ENCODE results near the gene KLRC1. TPM values are rescaled to one million over a fixed set of nuclear protein-coding genes. Genes with fewer than 3 reads are reported as not detected.
"Not testable (repeated sequence)": the region's sequence is repeated elsewhere in the genome, so short reads cannot be mapped to it uniquely, and the experiment has no call there.

Gene KLRC1
- total RNA-seq, 1 donor = not detected

- H2AFZ ChIP-seq (ENCODE audit: low read length) = no peak overlapping the region
- H3K9me3 ChIP-seq (ENCODE audit: low read depth, low read length) = no peaks in the 10 kb centered on the region
- H3K27me3 ChIP-seq (ENCODE audit: insufficient read depth, low read length) = peaks cover 4% of the 10 kb centered on the region
- no peak overlapping the region for H3K27ac ChIP-seq (ENCODE audit: low read depth, low read length)
- no peaks in the 10 kb centered on the region for H3K36me3 ChIP-seq (ENCODE audit: insufficient read depth, low read length)
- DNase-seq (ENCODE audit: insufficient read length, low spot score, missing footprints) = no peak
- H3K4me3 ChIP-seq (ENCODE audit: insufficient read depth, low read length) = no peak overlapping the region
- H3K4me2 ChIP-seq (ENCODE audit: insufficient read depth, low read length) = no peak overlapping the region
- TF ChIP-seq CTCF (IDR thresholded peaks at IDR 0.05; ENCODE audit: extremely low read depth, low read depth, low read length) = no peak
- no peaks in the 10 kb centered on the region for H4K20me1 ChIP-seq (ENCODE audit: insufficient read depth, low read length)
- H3K79me2 ChIP-seq (ENCODE audit: insufficient read depth, low read length) = no peaks in the 10 kb centered on the region
- H3K4me1 ChIP-seq (ENCODE audit: insufficient read depth, low read length) = no peaks in the 10 kb centered on the region
These were observed 38.6 kb upstream of the KLRC1 start for GRCh38 chr12:10491766-10492165.

- H3K4me2 ChIP-seq (ENCODE audit: insufficient read depth, low read length); H3K4me3 ChIP-seq (ENCODE audit: insufficient read depth, low read length); H3K36me3 ChIP-seq (ENCODE audit: insufficient read depth, low read length); H2AFZ ChIP-seq (ENCODE audit: low read length); H3K79me2 ChIP-seq (ENCODE audit: insufficient read depth, low read length); H3K4me1 ChIP-seq (ENCODE audit: insufficient read depth, low read length); H3K27ac ChIP-seq (ENCODE audit: low read depth, low read length); H3K9me3 ChIP-seq (ENCODE audit: low read depth, low read length); H4K20me1 ChIP-seq (ENCODE audit: insufficient read depth, low read length); H3K27me3 ChIP-seq (ENCODE audit: insufficient read depth, low read length); DNase-seq (ENCODE audit: insufficient read length, low spot score, missing footprints): not testable (repeated sequence)
These were observed 34.2 kb upstream of the KLRC1 start for GRCh38 chr12:10487328-10487727.

- H4K20me1 ChIP-seq (ENCODE audit: insufficient read depth, low read length); H3K36me3 ChIP-seq (ENCODE audit: insufficient read depth, low read length): not testable (repeated sequence)
These were observed 28.7 kb upstream of the KLRC1 start for GRCh38 chr12:10481901-10482300.

GRCh38 chr12:10472808-10473207 lies 19.6 kb upstream of the KLRC1 start:
- H3K36me3 ChIP-seq (ENCODE audit: insufficient read depth, low read length); H3K4me2 ChIP-seq (ENCODE audit: insufficient read depth, low read length); H3K4me3 ChIP-seq (ENCODE audit: insufficient read depth, low read length); H3K27me3 ChIP-seq (ENCODE audit: insufficient read depth, low read length); DNase-seq (ENCODE audit: insufficient read length, low spot score, missing footprints); H3K79me2 ChIP-seq (ENCODE audit: insufficient read depth, low read length); H3K4me1 ChIP-seq (ENCODE audit: insufficient read depth, low read length); H2AFZ ChIP-seq (ENCODE audit: low read length); H3K9me3 ChIP-seq (ENCODE audit: low read depth, low read length); H3K27ac ChIP-seq (ENCODE audit: low read depth, low read length); H4K20me1 ChIP-seq (ENCODE audit: insufficient read depth, low read length): not testable (repeated sequence)

More at GRCh38 chr12:10481901-10482300, 28.7 kb upstream of the KLRC1 start:
- not testable (repeated sequence) for H3K27ac ChIP-seq (ENCODE audit: low read depth, low read length); H3K4me3 ChIP-seq (ENCODE audit: insufficient read depth, low read length); H3K79me2 ChIP-seq (ENCODE audit: insufficient read depth, low read length); H3K9me3 ChIP-seq (ENCODE audit: low read depth, low read length); H3K4me1 ChIP-seq (ENCODE audit: insufficient read depth, low read length); DNase-seq (ENCODE audit: insufficient read length, low spot score, missing footprints); H2AFZ ChIP-seq (ENCODE audit: low read length); H3K4me2 ChIP-seq (ENCODE audit: insufficient read depth, low read length); H3K27me3 ChIP-seq (ENCODE audit: insufficient read depth, low read length)

- Histone ChIP-seq H3K27me3 (ENCODE audit: insufficient read depth, low read length) (no peaks in the 10 kb centered on the region), H3K4me2 (ENCODE audit: insufficient read depth, low read length) (no peak overlapping the region), H3K36me3 (ENCODE audit: insufficient read depth, low read length) (no peaks in the 10 kb centered on the region), H3K4me3 (ENCODE audit: insufficient read depth, low read length) (no peak overlapping the region), H3K4me1 (ENCODE audit: insufficient read depth, low read length) (no peaks in the 10 kb centered on the region), H4K20me1 (ENCODE audit: insufficient read depth, low read length) (no peaks in the 10 kb centered on the region), H3K79me2 (ENCODE audit: insufficient read depth, low read length) (no peaks in the 10 kb centered on the region), H3K9me3 (ENCODE audit: low read depth, low read length) (no peaks in the 10 kb centered on the region), H3K27ac (ENCODE audit: low read depth, low read length) (no peak overlapping the region), H2AFZ (ENCODE audit: low read length) (no peak overlapping the region)
- DNase-seq (ENCODE audit: insufficient read length, low spot score, missing footprints) = no peak
- no peak for TF ChIP-seq CTCF (IDR thresholded peaks at IDR 0.05; ENCODE audit: extremely low read depth, low read depth, low read length)
These were observed 16.5 kb upstream of the KLRC1 start for GRCh38 chr12:10469701-10470100.

Data from osteoblast (primary cell).